Astrocyte (in vitro differentiated cells and primary cell): ENCODE measurements around the gene CAGE1.

ENCODE experiments used
- EZH2 ChIP-seq: IDR thresholded peaks from 2 replicates; pipeline ENCODE4 v1.6.1; 2012; ENCODE audit warnings: mild to moderate bottlenecking, low read length, inconsistent platforms; ENCODE audit not compliant: insufficient read depth
- TF ChIP-seq, protein P1 (sequence below): IDR thresholded peaks from 2 replicates; pipeline ENCODE4 v1.5.1; 2011; ENCODE audit warnings: low read depth, mild to moderate bottlenecking, inconsistent platforms, low read length, moderate library complexity; ENCODE audit not compliant: insufficient read depth

DNA sequence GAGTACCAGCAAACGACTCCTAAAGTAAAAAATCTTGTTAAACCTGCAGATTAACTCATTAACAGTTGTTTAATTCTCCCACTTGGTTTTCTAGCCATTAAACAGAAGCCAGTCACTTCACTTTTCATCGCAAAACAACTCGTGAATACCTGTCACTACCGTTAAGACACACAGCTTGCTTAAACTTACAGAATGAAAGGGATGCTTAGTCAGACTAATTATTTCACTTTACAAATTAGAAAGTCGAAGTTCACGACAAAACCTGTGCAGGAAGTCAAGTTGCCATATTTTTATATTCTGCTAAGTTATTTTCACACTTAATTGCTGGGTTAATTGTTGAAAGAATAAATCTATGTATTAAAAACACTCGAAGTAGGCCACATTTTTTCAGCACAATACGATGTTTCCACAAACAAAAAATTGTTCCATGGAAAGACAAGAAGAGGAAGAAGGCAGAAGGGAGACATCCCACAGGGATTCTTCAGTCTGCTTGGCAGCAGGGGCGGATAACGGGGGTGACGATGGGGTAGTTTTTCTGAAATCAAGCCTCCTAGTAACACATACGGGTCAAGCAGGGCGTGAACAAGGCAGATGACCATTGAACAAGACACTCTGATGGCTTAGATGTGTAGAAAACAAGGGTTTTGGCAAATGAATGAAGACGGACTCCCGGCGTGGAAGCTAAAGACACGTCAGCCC is 77.5 kb downstream of the CAGE1 start:
- TF ChIP-seq, protein P1, sequence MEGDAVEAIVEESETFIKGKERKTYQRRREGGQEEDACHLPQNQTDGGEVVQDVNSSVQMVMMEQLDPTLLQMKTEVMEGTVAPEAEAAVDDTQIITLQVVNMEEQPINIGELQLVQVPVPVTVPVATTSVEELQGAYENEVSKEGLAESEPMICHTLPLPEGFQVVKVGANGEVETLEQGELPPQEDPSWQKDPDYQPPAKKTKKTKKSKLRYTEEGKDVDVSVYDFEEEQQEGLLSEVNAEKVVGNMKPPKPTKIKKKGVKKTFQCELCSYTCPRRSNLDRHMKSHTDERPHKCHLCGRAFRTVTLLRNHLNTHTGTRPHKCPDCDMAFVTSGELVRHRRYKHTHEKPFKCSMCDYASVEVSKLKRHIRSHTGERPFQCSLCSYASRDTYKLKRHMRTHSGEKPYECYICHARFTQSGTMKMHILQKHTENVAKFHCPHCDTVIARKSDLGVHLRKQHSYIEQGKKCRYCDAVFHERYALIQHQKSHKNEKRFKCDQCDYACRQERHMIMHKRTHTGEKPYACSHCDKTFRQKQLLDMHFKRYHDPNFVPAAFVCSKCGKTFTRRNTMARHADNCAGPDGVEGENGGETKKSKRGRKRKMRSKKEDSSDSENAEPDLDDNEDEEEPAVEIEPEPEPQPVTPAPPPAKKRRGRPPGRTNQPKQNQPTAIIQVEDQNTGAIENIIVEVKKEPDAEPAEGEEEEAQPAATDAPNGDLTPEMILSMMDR = no peak
- no peak for TF ChIP-seq EZH2
